WTC11 (cell line): ENCODE data around the gene NDST3. TPM values are rescaled to one million over a fixed set of nuclear protein-coding genes. Genes with fewer than 3 reads are reported as not detected.
A peak's percentile ranks its signal among the peaks of the same experiment; 100 is the strongest.

Experiments
- ATAC-seq: fragments of 200-7000 bp; cut with Tn5 transposase; 2 replicates; pipeline ENCODE4 v1.10.0; 2021; ENCODE audit warnings: mild to moderate bottlenecking, moderate library complexity
- CTCF ChIA-PET: fragments of 300-600 bp; sonication (Branson Sonifier 250); formaldehyde crosslinking; loops from one replicate; lab custom pipeline; 2021; ENCODE audit warnings: antibody characterized with exemption; lab: Charles Lee
- POLR2A ChIA-PET: fragments of 350-600 bp; sonication (Branson Sonifier 250); formaldehyde crosslinking; loops from one replicate; lab custom pipeline; 2021; ENCODE audit warnings: antibody characterized with exemption; lab: Charles Lee
- DNase-seq: peaks from one replicate; pipeline ENCODE4 v3.0.0; 2021; ENCODE audit warnings: low spot score
- H3K27ac Mint-ChIP-seq: 2 replicates; pipeline ENCODE4 v1.8.0; 2021; ENCODE audit warnings: mixed read lengths
- H3K27me3 Mint-ChIP-seq: 2 replicates; pipeline ENCODE4 v1.8.0; 2021; ENCODE audit warnings: low read depth, mild to moderate bottlenecking, moderate library complexity, mixed read lengths
- H3K36me3 Mint-ChIP-seq: 2 replicates; pipeline ENCODE4 v1.8.0; 2021; ENCODE audit warnings: mixed read lengths
- H3K4me1 Mint-ChIP-seq: 2 replicates; pipeline ENCODE4 v1.8.0; 2022; ENCODE audit warnings: mixed read lengths
- H3K4me3 Mint-ChIP-seq: 2 replicates; pipeline ENCODE4 v1.8.0; 2021; ENCODE audit warnings: mild to moderate bottlenecking, moderate library complexity, mixed read lengths
- H3K9me3 Mint-ChIP-seq: 2 replicates; pipeline ENCODE4 v1.8.0; 2021; ENCODE audit warnings: mixed read lengths
- ATF3 ChIP-seq: sonication (generic); formaldehyde crosslinking; conservative IDR thresholded peaks from 2 replicates; pipeline ENCODE4 v1.8.1; 2022; ENCODE audit warnings: mild to moderate bottlenecking, missing genetic modification reagents
- NFYB ChIP-seq: sonication (generic); formaldehyde crosslinking; conservative IDR thresholded peaks from 2 replicates; pipeline ENCODE4 v1.8.0; 2022; ENCODE audit warnings: low read depth, missing genetic modification reagents
- RELA ChIP-seq: sonication (generic); formaldehyde crosslinking; IDR thresholded peaks from 2 replicates; pipeline ENCODE4 v1.8.1; 2022; ENCODE audit warnings: missing genetic modification reagents, mild to moderate bottlenecking, borderline replicate concordance
- SP1 ChIP-seq: sonication (generic); formaldehyde crosslinking; conservative IDR thresholded peaks from 2 replicates; pipeline ENCODE4 v1.8.1; 2022; ENCODE audit warnings: missing genetic modification reagents
- TEAD1 ChIP-seq: sonication (generic); formaldehyde crosslinking; IDR thresholded peaks from 2 replicates; pipeline ENCODE4 v1.8.0; 2022; ENCODE audit warnings: mild to moderate bottlenecking, missing genetic modification reagents
- USF2 ChIP-seq: sonication (generic); formaldehyde crosslinking; IDR thresholded peaks from 2 replicates; pipeline ENCODE4 v1.8.1; 2023; ENCODE audit warnings: mild to moderate bottlenecking, missing genetic modification reagents, moderate library complexity
- ZMAT4 ChIP-seq: fragments of 250-450 bp; sonication (Bioruptor Pico); IDR thresholded peaks from 2 replicates; pipeline ENCODE4 v1.9.0; 2021; ENCODE audit warnings: mild to moderate bottlenecking
- ZNF138 ChIP-seq: sonication (generic); formaldehyde crosslinking; conservative IDR thresholded peaks from 2 replicates; pipeline ENCODE4 v1.8.1; 2022; ENCODE audit warnings: mild to moderate bottlenecking, moderate library complexity, missing genetic modification reagents
- ZNF232 ChIP-seq: sonication (generic); formaldehyde crosslinking; IDR thresholded peaks from 2 replicates; pipeline ENCODE4 v1.8.0; 2022; ENCODE audit warnings: mild to moderate bottlenecking, missing genetic modification reagents
- ZNF317 ChIP-seq: sonication (generic); formaldehyde crosslinking; IDR thresholded peaks from 2 replicates; pipeline ENCODE4 v1.8.1; 2023; ENCODE audit warnings: low read depth, mild to moderate bottlenecking, moderate library complexity, missing genetic modification reagents, borderline replicate concordance
- ZNF396 ChIP-seq: fragments of 250-450 bp; sonication (Bioruptor Pico); IDR thresholded peaks from 2 replicates; pipeline ENCODE4 v1.8.0; 2021; ENCODE audit warnings: mild to moderate bottlenecking, moderate library complexity, borderline replicate concordance
- total RNA-seq: library from RNA; stranded (reverse); gene quantifications from 3 replicates; pipeline ENCODE4 v1.2.3, GENCODE V29; 2021
- TF ChIP-seq, protein P1 (sequence below): sonication (generic); formaldehyde crosslinking; IDR thresholded peaks from 2 replicates; pipeline ENCODE4 v1.8.1; 2023; ENCODE audit warnings: mild to moderate bottlenecking, missing genetic modification reagents
- TF ChIP-seq, protein P2 (sequence below): fragments of 250-450 bp; sonication (Bioruptor Pico); IDR thresholded peaks from 2 replicates; pipeline ENCODE4 v2.1.2; 2022; ENCODE audit warnings: mild to moderate bottlenecking, moderate library complexity
- TF ChIP-seq, protein P3 (sequence below): sonication (generic); formaldehyde crosslinking; IDR thresholded peaks from 2 replicates; pipeline ENCODE4 v1.8.0; 2022; ENCODE audit warnings: mild to moderate bottlenecking, missing genetic modification reagents
- TF ChIP-seq, protein P4 (sequence below): sonication (generic); formaldehyde crosslinking; IDR thresholded peaks from 2 replicates; pipeline ENCODE4 v1.8.1; 2022; ENCODE audit warnings: missing genetic modification reagents, borderline replicate concordance
- TF ChIP-seq, protein P5 (sequence below): fragments of 250-450 bp; sonication (Bioruptor Pico); IDR thresholded peaks from 2 replicates; pipeline ENCODE4 v1.8.0; 2021; ENCODE audit warnings: mild to moderate bottlenecking

NDST3 gene
- total RNA-seq, 1 experiment from 2014 or later: 0.37 TPM

DNA sequence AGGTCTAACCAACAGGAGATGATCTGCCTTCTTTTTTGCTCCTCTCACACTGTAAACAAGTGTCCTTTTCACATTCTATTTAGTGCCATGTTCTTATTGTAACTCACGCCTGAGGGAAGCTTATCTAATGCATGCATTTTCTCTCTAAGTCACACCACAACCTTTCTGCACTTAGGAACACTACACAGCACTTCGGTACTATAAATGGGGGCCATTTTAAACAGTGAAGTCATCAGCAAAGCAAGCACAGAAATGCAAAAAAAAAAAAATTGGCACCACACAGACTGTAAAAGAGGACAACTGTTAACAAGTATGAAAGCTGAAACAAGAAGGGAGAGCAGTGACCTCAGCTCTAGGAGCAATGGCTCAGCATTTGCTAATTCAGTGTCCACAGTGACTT lies 273.4 kb downstream of the NDST3 start:
- Mint-ChIP-seq H3K27ac (peak overlapping the region; percentile 19; the same call in 1 of the 2 replicates), H3K27me3 (no peaks in the 10 kb centered on the region), H3K36me3 (no peaks in the 10 kb centered on the region), H3K9me3 (no peaks in the 10 kb centered on the region), H3K4me3 (no peak overlapping the region), H3K4me1 (peaks cover 14% of the 10 kb centered on the region)
- DNase-seq (no peak), ATAC-seq (peak; percentile 59)
- TF ChIP-seq SP1 (CRISPR knock-in tag): no peak
- no peak for TF ChIP-seq TEAD1 (CRISPR knock-in tag)
- TF ChIP-seq ZNF232 (CRISPR knock-in tag): no peak
- TF ChIP-seq, protein P1, sequence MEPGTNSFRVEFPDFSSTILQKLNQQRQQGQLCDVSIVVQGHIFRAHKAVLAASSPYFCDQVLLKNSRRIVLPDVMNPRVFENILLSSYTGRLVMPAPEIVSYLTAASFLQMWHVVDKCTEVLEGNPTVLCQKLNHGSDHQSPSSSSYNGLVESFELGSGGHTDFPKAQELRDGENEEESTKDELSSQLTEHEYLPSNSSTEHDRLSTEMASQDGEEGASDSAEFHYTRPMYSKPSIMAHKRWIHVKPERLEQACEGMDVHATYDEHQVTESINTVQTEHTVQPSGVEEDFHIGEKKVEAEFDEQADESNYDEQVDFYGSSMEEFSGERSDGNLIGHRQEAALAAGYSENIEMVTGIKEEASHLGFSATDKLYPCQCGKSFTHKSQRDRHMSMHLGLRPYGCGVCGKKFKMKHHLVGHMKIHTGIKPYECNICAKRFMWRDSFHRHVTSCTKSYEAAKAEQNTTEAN (CRISPR knock-in tag): no peak
- no peak for TF ChIP-seq ZNF317 (CRISPR knock-in tag)
- no peak for TF ChIP-seq ZMAT4 (CRISPR knock-in tag)
- TF ChIP-seq, protein P2, sequence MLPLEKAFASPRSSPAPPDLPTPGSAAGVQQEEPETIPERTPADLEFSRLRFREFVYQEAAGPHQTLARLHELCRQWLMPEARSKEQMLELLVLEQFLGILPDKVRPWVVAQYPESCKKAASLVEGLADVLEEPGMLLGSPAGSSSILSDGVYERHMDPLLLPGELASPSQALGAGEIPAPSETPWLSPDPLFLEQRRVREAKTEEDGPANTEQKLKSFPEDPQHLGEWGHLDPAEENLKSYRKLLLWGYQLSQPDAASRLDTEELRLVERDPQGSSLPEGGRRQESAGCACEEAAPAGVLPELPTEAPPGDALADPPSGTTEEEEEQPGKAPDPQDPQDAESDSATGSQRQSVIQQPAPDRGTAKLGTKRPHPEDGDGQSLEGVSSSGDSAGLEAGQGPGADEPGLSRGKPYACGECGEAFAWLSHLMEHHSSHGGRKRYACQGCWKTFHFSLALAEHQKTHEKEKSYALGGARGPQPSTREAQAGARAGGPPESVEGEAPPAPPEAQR (CRISPR knock-in tag): no peak
- TF ChIP-seq, protein P3, sequence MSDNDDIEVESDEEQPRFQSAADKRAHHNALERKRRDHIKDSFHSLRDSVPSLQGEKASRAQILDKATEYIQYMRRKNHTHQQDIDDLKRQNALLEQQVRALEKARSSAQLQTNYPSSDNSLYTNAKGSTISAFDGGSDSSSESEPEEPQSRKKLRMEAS (CRISPR knock-in tag): no peak
- TF ChIP-seq ZNF138 (CRISPR knock-in tag): no peak
- TF ChIP-seq NFYB (CRISPR knock-in tag): no peak
- TF ChIP-seq RELA (CRISPR knock-in tag): no peak
- TF ChIP-seq USF2 (CRISPR knock-in tag): no peak
- TF ChIP-seq ZNF396 (CRISPR knock-in tag): no peak
- TF ChIP-seq, protein P4, sequence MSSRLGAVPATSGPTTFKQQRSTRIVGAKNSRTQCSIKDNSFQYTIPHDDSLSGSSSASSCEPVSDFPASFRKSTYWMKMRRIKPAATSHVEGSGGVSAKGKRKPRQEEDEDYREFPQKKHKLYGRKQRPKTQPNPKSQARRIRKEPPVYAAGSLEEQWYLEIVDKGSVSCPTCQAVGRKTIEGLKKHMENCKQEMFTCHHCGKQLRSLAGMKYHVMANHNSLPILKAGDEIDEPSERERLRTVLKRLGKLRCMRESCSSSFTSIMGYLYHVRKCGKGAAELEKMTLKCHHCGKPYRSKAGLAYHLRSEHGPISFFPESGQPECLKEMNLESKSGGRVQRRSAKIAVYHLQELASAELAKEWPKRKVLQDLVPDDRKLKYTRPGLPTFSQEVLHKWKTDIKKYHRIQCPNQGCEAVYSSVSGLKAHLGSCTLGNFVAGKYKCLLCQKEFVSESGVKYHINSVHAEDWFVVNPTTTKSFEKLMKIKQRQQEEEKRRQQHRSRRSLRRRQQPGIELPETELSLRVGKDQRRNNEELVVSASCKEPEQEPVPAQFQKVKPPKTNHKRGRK (CRISPR knock-in tag): no peak
- no peak for TF ChIP-seq ATF3 (CRISPR knock-in tag)
- TF ChIP-seq, protein P5, sequence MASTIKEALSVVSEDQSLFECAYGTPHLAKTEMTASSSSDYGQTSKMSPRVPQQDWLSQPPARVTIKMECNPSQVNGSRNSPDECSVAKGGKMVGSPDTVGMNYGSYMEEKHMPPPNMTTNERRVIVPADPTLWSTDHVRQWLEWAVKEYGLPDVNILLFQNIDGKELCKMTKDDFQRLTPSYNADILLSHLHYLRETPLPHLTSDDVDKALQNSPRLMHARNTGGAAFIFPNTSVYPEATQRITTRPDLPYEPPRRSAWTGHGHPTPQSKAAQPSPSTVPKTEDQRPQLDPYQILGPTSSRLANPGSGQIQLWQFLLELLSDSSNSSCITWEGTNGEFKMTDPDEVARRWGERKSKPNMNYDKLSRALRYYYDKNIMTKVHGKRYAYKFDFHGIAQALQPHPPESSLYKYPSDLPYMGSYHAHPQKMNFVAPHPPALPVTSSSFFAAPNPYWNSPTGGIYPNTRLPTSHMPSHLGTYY: no peak
- CTCF ChIA-PET: interaction anchor here (1.9 kb wide), 1 partner anchor 45 kb away, joined by 10 read pairs; the partner anchor contains the start of gene PRSS12
- POLR2A ChIA-PET: no interaction called here
